Measurements from ENCODE around the gene AXL.
A peak's percentile ranks its signal among the peaks of the same experiment; 100 is the strongest.

The AXL gene

DNA sequence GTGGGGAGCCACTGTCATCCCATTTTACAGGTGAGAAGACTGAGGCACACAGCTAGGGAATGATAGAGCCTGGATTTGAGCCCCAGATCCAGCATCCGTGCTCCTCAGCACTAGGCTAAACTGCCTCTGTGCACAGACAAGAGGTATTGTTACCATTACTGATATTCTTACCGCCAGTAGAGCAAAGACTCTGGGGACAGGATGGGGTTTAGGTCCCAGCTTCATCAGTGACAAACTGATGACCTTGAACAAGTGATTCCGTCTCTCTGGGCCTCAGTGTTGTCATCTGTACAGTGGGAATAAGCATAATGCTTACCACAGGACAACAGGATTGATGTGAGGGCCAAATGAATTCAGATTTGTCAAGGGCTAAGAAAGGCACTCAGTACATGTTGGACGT lies 16.5 kb downstream of the AXL start:
- no peak for DNase-seq (ENCODE audit: low read depth)

DNA sequence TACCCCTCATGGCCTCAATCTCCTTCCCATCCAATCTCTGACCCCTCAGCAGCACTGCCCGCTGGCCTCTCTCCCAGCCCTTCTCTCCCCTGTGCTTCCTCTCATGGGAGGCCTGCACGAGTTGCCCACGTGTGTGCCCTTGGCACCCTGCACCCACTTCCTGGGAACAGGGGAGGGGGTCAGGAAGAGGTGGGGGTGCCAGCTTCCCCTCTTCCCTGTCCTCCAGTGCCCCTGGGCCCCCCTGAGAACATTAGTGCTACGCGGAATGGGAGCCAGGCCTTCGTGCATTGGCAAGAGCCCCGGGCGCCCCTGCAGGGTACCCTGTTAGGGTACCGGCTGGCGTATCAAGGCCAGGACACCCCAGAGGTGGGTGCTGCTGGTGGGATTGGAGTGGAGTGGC lies 19.2 kb downstream of the AXL start:
- no peak for DNase-seq (ENCODE audit: low read depth)

DNA sequence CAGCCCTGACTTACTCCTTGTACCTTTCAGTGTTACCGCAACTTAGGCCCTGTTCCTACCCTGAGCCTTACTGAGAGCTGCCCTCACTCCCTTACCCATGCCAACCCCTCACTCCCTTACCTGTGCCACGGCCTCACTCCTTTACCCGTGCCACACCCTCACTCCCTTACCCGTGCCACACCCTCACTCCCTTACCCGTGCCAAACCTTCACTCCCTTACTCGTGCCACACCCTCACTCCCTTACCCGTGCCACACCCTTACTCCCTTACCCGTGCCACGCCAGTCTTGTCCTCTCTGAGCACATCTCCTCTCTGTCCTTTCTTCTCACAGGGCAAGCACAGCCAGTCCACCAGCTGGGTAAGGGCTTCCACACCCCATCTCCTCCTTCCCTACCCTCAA lies 20.3 kb downstream of the AXL start:
- no peak for DNase-seq (ENCODE audit: low read depth)

DNA sequence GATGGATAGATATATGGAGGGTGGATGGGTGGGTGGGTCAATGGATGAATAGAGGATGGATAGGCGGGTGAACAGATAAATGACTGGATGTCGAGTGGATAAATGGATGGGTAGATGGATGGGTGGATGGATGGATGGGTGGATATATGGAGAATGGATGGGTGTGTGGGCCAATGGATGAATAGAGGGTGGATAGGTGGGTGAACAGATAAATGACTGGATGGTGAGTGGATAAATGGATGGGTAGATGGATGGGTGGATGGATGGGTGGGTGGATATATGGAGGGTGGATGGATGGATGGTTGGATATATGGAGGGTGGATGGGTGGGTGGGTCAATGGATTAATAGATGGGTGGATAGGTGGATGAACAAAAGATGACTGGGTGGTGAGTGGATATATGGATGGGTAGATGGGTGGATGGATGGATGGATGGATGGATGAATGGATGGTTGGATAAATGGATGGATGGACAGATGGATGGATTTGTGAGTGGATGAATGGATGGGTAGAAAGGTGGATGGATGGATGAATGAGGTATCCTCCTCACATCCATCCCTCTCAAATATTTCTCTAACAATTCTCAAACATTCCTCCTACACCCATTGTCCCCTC lies 21.0 kb downstream of the AXL start:
- no peak for DNase-seq (ENCODE audit: low read depth)

DNA sequence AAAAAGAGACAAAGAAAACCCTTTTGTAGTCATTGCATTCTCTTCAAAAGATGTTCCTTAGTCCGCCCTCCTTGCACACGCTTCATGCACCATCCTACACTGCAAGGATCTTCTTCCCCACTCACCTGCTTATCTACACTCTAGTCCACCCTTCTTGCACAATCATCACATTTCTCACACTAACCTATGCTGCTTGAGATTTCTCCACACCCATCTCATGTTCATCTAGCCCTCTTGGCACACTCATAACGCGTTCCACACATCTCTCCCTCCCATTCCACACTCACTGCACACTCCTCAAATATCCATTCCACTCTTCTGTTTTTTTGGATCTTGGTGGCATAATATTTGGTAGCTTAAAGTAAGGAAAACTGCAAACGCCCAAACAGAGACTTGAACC lies 22.8 kb downstream of the AXL start:
- no peak for DNase-seq (ENCODE audit: low read depth)

DNA sequence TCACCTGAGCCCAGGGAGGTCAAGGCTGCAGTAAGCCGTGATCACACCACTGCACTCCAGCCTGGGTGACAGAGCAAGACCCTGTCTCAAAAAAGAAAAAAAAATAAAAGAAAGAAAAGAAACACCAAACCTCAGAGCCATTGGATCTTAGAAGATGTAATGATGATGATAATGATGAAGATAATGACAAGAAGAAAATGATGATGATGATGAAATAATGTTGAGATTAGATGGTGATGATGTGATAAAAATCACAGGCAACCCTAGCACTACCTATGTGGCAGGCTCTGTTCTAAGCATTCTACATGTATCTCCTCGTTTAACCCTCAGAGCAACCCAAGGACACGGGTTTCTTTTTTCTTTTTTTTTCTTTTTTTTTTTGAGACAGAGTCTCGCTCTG lies 25.1 kb downstream of the AXL start:
- DNase-seq (ENCODE audit: low read depth), result no peak

DNA sequence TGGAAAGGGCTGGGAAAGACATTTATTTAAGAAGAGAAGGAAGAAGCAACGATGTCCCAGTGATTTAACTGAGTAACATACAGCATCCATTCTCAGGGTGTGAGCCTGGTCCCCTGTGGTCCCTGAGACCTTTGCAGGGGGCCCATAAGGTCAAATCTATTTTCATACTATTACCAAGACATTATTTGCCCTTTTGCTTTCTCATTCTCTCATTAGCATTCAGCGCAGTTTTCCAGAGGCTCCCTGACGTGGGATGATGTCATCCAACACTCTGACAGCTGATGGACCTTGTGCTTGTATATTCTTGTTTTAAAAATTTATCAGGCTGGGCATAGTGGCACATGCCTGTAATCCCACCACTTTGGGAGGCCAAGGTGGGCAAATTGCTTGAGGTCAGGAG lies 26.8 kb downstream of the AXL start:
- DNase-seq (ENCODE audit: low read depth), result no peak

DNA sequence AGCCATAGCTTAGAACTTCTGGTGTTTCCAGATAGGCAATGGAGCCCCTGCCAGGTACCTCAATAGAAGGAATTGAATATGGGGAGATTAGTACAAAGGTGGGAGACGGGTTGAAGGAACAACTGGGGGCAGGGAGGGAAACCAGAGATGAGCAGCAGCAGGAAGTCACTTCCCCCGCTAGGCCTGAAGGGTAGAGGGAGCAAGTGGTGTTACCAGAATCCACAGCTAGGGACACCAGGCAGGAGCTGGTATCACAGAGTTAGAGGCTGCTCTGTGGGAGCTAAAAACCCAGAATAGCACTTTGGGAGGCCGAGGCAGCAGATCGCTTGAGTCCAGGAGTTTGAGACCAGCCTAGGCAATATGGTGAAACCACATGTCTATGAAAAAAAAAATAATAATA lies 29.9 kb downstream of the AXL start:
- no peak for DNase-seq (ENCODE audit: low read depth)

DNA sequence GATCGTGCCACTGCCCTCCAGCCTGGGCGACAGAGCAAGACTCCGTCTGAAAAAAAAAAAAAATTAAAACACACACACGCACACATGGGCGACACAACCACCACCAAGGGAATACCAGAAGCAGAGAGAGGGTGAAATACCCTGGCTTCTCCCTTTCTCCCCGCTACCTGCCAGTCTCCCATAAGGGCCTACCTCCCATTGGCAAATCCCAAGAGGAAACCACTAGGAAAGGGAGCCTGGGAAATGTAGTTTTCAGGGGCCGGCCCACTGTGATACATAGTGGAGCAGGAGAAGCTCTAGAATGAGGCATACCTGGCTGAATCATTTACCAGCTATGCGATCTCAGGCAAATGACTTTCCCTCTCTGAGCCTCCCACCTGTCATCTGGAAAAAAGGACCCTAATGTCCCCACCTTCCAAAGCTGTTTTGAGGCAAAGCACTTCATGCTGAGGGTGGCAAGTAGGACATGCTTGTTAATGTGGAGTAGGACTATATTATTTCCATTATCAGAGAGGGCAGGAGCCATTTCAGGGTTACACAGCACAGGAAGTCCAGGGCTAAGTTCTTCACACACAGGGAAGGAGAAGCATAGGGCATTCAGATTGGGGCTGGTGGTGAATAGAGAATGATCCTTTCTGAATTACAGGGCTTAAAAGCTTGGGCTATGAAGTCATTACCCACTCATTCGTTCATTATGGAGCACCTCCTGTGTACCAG lies 30.8 kb downstream of the AXL start:
- no peak for DNase-seq (ENCODE audit: low read depth)

DNA sequence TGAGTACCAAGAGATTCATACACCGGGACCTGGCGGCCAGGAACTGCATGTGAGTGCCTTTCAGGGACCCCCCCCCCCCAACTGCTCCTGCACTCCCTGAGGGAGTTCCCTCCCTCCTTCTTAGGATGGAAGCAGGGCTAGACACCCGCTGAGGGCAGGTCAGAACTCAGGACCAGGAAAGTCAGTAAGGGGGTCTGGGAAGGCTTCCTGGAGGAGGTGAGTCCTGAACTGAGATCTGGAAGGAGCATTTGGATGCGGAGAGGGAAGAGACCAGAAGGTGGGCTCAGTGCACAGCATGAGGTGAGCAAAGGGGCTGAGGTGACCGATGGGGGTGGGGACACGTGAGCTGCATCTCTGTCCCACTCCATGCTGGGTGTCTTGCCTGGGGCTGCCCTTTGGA lies 34.6 kb downstream of the AXL start:
- no peak for DNase-seq (ENCODE audit: low read depth)

DNA sequence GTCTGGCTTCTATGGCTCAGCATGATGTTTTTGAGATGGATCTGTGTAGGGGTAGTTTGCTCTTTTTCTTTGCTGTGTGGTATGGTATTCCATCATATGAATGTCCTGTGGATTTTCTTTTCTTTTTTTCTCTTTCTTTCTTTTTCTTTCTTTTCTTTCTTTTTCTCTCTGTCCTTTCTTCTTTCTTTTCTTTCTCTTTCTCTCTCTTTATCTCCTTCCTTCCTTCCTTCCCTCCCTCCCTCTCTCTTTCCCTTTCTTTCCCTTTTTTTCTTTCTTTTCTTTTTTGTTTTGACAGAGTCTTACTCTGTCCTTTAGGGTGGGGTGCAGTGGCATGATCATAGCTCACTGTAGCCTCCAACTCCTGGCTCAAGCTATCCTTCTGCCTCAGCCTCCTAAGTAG lies 36.1 kb downstream of the AXL start:
- DNase-seq (ENCODE audit: low read depth), result no peak

DNA sequence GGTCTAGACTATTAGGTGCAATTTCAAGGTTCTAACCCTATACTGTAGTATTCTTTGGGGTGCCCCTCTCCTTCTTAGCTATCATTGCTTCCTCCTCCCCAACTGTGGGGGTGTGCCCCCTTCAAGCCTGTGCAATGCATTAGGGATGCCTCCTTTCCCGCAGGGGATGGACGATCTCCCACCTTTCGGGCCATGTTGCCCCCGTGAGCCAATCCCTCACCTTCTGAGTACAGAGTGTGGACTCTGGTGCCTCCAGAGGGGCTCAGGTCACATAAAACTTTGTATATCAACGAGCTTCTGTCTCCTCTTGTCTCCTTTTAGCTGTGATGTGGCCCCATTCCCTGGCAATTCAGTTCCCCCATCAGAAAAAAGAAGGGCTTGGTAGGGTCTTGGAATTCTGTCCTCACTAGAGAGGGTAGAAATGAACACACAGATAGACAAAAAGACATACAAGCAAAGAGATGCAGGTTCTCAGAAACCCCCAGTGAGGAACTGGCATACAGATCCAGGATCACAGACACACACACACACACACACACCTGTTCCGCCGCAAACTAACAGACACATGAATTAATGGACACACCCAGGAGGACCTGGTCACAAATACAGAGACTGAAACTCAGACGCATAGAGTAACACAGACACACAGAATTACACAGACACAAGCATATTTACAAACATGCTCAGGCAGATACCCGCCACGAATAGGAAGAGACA lies 42.6 kb downstream of the AXL start:
- DNase-seq (ENCODE audit: low read depth), result no peak

DNA sequence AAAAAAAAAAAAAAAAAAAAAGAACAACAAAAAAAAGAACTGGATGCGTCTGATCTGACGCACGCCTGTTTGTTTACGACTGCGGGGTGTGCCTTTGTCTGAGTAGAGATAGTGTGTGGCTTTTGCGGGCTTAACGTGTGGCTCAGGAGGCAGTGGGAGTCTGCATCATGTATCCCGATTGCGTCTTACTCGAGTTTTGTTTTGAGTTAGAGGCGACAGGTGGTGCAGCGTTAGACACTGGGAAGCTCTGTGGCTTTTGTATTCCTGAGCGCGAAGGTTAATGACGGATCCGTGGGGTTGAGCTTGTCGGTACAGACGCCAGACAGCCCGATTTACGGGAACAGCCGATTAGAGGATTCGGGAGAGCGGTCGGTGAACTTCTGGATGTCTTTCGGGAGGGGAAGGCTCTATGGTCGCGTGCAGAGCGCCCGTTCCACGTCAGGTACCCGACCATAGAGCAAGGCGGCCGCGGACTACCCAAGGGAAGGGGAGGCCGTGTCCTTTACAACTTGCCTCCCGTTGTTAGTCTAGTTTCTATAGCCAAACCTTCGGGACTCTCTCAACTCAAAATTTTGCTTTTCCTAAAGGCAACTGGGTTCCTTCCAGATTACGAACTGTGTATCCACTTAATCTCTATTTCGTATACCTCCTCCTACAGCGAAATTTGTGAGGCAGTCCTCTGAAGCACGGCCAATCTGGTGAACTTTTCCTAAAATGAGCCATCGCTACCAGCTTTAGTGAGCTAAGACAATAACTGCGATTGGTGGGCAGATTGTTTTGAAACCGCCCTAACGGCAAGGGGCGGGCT lies 44.2 kb downstream of the AXL start:
- peak; percentile 68 for DNase-seq (ENCODE audit: low read depth)

DNA sequence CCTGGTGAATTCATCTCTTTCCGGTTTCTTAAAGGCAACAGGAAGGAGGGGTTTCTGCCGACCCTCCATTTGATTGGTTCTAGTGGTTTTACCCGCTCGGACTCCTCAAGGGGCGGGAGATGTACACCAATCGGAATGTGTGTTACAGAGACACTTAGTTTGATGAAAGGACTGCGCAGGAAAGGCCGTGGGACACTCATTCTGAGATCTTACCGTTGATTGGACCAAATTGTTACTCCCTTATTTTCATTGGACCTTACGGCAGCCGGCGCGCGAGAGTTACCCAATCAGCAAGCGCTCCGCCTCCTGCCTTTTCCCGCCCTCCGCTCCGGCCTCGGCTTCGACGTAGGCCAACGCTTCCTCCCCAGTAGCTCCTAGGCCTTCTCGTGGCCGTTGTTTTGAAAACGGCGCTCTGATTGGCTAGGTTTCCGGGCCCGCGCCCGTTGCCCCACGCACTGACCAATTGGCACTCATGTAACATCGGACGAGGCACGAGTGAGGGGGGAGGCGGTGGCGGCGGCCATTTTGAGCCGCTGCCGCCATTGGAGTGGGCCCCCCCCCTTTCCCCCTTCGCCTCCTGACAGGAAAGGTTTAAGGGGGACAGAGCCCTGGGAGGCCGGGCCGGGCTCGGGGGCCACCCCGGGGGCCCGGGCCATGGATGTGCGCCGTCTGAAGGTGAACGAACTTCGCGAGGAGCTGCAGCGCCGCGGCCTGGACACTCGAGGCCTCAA lies 45.0 kb downstream of the AXL start, which contains the start of gene HNRNPUL1:
HNRNPUL1 (plus strand) TSS at position 523 of the 731 bp plus-strand sequence; CDS start at position 655, 132 bp downstream.
- DNase-seq (ENCODE audit: low read depth), result peak; percentile 99

DNA sequence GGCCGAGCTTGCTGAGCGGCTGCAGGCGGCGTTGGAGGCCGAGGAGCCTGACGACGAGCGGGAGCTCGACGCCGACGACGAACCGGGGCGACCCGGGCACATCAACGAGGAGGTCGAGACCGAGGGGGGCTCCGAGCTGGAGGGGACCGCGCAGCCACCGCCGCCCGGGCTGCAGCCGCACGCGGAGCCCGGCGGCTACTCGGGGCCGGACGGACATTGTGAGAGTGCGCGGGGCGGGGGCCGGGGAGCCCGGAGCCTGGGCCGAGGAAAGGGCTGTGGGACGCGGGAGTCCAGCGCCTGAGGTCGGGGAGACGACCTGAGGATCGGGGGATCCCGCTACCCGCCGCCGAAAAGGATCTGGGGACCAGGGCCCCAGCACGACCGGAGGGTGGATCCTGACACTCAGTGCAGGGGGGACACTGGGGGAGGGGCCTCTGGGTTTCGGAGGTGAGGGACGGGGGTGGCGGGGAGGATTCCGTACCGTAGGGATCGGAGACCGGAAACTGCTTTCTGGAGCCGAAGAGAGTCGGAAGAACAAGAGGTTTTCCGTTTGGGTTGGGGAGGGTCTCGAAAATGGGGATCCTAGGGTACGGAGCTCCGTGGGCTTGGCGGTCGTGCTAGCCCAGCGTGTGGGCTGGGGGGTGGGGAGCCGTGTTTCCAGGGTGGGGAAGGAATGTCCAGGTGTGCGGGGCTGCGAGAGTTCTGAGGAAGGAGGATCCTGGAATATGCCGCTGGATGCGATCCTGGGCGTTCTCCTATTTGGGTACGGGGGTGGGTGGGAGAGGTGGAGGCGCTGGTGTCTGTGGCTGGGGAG lies 45.8 kb downstream of the AXL start:
- DNase-seq (ENCODE audit: low read depth), result peak; percentile 44

DNA sequence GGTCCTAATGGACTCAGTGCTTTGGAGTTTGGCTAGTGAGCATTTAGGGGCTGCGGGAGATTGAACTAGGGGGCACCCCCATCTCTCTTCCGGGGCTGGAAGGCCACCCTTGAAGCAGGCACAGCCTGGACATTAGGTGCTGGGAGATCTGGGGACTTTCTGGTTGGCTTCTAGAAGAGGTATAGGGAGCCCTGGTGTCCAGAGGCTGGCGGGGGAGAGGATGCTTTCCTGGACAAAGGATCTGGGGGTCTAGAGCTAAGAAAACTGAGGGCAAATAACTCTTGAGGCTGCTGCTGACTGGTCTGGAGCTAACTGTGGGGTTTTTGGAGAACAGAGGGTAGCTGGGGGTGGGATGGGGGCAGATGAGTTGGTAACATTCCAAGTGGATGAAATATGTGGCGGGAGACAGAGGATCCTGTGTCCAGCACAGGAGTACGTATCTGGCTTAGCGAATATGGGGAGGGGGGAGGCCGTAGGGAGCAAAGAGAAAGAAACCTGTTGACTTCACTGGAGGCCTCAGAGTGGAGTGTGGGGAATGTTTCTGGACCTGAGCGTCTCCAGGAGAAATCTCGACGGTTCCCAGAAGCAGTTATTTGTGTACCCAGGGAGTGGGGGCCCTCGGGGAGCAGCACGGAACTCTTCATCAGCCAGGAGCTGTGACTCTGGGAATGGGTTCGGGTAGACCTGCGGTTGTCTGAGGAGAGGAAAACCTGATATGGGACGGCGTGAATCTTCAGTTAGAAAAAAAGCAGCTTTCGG lies 46.6 kb downstream of the AXL start:
- no peak for DNase-seq (ENCODE audit: low read depth)

DNA sequence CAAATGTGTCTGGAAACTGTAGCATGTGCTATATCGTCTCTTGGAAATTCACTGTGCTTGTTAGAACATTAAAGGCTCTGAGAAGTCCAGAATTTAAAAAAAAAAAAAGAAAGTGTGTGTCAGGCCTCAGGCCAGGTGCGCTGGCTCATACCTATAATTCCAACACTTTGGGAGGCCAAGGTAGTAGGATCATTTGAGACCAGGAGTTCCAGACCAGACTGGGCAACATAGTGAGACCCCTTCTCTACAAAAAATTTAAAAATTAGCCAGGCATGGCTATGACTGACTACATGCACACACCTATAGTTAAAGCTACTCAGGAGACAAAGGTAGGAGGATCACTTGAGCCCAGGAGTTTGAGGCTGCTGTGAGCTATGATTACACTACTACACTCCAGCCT lies 50.0 kb downstream of the AXL start:
- DNase-seq (ENCODE audit: low read depth), result no peak

DNA sequence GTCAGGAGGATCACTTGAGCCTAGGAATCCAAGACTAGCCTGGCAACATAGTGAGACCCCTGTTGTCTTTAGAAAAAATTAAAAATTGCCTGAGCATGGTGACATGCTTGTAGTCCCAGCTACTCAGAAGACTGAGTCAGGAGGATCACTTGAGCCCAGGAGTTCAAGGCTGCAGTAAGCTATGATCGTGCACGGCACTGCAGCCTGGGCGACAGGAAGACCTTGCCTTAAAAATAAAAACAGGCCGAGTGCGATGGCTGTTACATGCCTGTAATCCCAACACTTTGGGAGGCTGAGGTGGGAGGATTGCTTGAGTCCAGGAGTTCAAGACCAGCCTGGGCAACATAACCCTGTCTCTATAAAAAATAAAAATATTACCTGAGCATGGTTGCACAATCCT lies 50.5 kb downstream of the AXL start:
- DNase-seq (ENCODE audit: low read depth), result no peak

DNA sequence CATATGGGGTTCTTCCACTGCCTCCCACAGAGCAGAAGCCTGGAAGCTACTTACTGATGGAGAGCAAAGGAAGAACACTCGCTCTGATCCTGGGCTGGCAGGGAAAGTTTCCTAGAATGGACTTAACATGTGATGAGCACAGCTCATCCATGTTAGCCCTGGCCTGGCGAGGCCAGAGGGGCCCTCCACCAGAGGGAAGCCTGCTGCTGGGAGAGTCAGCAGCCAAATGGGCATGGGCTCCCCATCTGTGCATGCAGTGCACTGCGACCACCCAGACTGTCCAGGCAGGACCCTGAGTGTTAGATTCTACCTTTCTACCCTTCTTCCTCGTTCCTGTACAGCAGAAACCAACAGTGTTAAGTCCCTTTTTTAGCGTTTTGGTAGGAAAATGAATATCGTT lies 54.1 kb downstream of the AXL start:
- no peak for DNase-seq (ENCODE audit: low read depth)

DNA sequence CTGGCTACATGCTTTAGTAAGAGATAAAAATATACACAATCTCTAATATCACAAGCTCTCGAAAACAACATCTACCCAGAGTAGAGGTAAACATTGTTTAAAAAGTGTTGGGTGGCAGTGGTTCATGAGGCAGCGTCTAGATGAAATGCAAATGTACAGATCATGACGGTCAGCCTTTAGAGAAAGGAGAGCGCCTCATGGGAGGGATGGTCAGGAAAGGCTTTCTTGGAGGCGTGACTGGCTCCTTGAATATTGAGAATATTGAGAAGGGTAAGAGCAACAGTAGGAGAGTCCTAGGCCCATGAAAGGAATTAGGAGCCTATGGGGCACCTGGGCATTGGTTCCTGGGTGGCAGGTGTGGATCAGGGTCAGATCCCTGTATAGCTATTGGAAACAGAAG lies 55.8 kb downstream of the AXL start:
- no peak for DNase-seq (ENCODE audit: low read depth)

Measured in activated T-cell treated with anti-CD3 and anti-CD28 coated beads for 1 hour (primary cell).